Measurements from ENCODE around the gene VPS35. TPM values are rescaled to one million over a fixed set of nuclear protein-coding genes. Genes with fewer than 3 reads are reported as not detected.

Gene VPS35
- total and polyA plus RNA-seq, 10 of the 15 experiments (the other 5 are each of a cell fraction or from before 2014, with no cell fraction given), result 28.5 to 125 (median 60.6) TPM

GRCh38 chr16:46618516-46618915, 70.5 kb downstream of the VPS35 start:
- RAD21 ChIA-PET (ENCODE audit: unreplicated experiment), result interaction anchor here (0.8 kb wide), 1 partner anchor 55 kb away, joined by 3 read pairs; no protein-coding TSS in a partner anchor
- Histone ChIP-seq H3K27me3 (replicated peaks in 1 of 2; ENCODE audit: control insufficient read depth in 2 of 2, insufficient read depth in 2 of 2, low read length in 1 of 2) (no peaks in the 10 kb centered on the region), H4K20me1 (ENCODE audit: control insufficient read depth, insufficient read depth) (no peaks in the 10 kb centered on the region), H3K9ac (ENCODE audit: control insufficient read depth, insufficient read depth, low read length) (no peak overlapping the region), H3K27ac (ENCODE audit: control insufficient read depth, insufficient read depth) (no peak overlapping the region; the same call in 1 of the 2 replicates), H3K36me3 (ENCODE audit: control insufficient read depth in 2 of 2, insufficient read depth in 2 of 2, low read length in 1 of 2) (peaks cover 4 to 18% of the 10 kb centered on the region in 2 experiments; a peak in 2 of 4 replicates), H3K4me1 (ENCODE audit: control insufficient read depth, insufficient read depth, low read length) (peaks cover 11% of the 10 kb centered on the region), H3K4me3 (0 out of 2 replicates have a peak overlapping the region, but pooled peaks have one; percentile 22), H3K4me2 (ENCODE audit: control insufficient read depth, insufficient read depth) (peak overlapping the region; percentile 60; the same call in 1 of the 2 replicates), H3K9me3 (replicated peaks; ENCODE audit: control insufficient read depth, insufficient read depth, low read length) (no peaks in the 10 kb centered on the region), H3K79me2 (ENCODE audit: control insufficient read depth, insufficient read depth, low read length) (peaks cover 33% of the 10 kb centered on the region), H2AFZ (ENCODE audit: control insufficient read depth, low read depth, low read length) (no peak overlapping the region)
- no TSS peak for BruUV-seq (replicated peaks)
- WGBS (ENCODE audit: insufficient coverage, insufficient replicate concordance, low lambda C conversion rate, missing lambda C conversion rate), result 36% methylated on average over 4 of the region's 4 CpGs
- in situ Hi-C loops (cut with MboI) (no loop called here), intact Hi-C loops (cut with micrococcal nuclease; ENCODE audit: unreplicated experiment) (no loop called here)
- ATAC-seq (peak; percentile 15), FAIRE-seq (no peak), DNase-seq (ENCODE audit: low read depth, low spot score) (no peak)
- TF ChIP-seq ZNF592 (IDR thresholded peaks at IDR 0.05) (no peak), RUNX3 (IDR thresholded peaks at IDR 0.05; ENCODE audit: low read length) (peak; percentile 53)
- CTCF ChIA-PET, result interaction anchor here (0.7 to 1.4 kb wide), 3 partner anchors 10 to 190 kb away, joined by 3 to 6 read pairs (median 3); no protein-coding TSS in a partner anchor
- POLR2A ChIA-PET, result no interaction called here
- SMC1A ChIA-PET (ENCODE audit: uncharacterized antibody, unreplicated experiment), result interaction anchor here (0.7 to 2.2 kb wide), 3 partner anchors 35 to 518 kb away, joined by 3 to 6 read pairs (median 5); no protein-coding TSS in a partner anchor

All from GM12878 (cell line).